GOT3 (cell line): ENCODE measurements around the gene ZNF277.

Source experiments
- DNase-seq: peaks from one replicate; lab custom pipeline; 2025; ENCODE audit warnings: mixed read lengths; lab: John Stamatoyannopoulos, UW

Gene ZNF277

DNA sequence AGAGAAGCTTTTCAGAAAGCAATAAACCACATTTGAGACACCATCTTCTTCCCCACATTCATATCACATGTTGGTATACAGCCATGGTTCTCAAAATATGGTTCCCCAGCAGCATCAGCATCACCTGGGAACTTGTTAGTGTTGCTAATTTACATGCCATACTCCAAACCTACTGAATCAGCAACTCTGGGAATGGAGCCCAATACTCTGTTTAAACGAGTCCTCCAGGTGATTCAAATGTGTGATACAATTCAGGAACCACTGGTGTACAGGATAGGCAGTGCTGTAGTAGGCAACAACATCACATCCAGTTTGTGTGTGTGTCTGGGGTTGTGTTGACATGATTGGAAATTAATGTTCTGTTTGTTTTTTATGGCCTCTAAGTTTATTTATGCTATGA, 47.7 kb downstream of the ZNF277 start:
- DNase-seq = no peak

GRCh38 chr7:112254709-112255387, 48.4 kb downstream of the ZNF277 start:
- no peak for DNase-seq

- DNase-seq = no peak
Measured at GRCh38 chr7:112255388-112255720, 48.9 kb downstream of the ZNF277 start.

DNA sequence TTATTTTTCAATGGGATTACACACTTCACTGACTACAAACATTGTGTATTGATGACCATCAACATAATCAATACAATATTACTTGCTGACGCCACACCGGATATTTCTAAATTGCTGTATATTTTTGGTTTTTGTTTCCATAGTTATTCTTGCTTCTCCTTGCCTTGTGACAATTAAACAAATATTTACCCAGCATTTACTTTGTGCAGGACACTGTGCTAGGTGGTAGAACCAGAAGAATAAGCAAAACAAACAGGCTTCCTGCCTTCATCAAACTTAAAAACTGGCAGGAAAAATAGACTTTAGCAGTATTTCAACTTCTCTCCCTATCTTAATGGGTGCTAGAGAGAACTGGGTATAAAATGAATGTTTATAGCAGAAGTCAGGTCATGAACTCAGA, 50.6 kb downstream of the ZNF277 start:
- no peak for DNase-seq

DNA sequence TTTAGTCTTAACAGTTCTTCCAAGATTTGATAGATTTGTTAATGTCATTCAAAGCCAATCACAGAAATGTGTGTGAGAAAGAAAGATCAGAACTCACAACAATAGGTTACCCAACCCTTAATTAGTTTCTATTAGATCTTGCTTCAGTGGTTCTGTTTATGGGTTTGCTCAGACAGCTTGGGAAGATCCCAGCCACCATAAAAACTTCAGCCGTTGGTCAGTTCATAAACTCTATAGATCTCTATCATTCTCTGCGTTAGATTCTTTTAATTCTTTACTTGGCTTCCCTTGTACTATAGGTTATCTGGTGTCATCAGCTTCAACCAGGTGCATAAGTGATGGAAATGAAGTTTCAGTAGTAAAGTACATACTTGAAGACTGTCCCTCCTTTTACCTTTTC, 54.4 kb downstream of the ZNF277 start:
- DNase-seq = no peak

- no peak for DNase-seq
Measured at GRCh38 chr7:112262036-112262435, 55.5 kb downstream of the ZNF277 start.

GRCh38 chr7:112262855-112263487, 56.5 kb downstream of the ZNF277 start:
- DNase-seq = no peak

DNA sequence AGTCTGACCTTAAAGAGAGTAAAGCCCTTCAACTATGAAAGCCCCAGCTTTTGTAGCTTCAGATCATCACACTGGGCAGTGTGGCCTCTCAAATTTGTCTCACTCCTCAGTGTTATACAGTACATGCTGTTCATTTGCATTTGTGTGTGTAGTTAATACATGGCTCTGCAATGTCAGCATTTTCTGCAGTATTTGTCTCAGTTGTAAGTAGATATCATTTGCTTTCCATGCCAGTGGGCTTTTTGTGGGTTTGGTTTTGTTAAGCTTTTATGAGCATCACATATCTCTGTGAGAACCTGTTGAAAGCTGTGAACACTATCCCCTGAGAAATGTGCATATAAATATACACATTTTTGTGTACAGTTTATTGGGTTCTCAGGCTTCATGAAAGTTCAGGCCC, 57.0 kb downstream of the ZNF277 start:
- no peak for DNase-seq

- DNase-seq = no peak
Measured at GRCh38 chr7:112266141-112266540, 59.6 kb downstream of the ZNF277 start.

GRCh38 chr7:112266595-112267270, 60.2 kb downstream of the ZNF277 start:
- no peak for DNase-seq

GRCh38 chr7:112267944-112268691, 61.6 kb downstream of the ZNF277 start:
- no peak for DNase-seq

DNA sequence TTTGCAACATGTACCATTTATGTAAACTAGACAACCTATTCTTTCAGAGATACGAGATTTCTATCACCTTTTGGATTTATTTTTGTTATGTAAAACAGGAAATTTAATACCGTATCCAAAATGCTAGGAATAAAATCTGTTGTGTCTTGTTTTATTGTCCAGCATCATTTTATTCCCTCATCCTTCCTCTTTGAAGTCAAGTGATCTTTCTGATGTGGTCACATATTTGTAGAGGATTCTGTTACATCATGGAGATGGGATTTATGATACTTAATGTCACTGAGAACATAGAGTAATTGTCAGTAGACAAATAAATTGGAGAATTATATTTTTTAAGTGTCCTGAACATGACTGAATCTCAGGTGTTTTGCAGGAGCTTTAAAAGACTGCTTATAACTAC, 64.7 kb downstream of the ZNF277 start:
- no peak for DNase-seq

- DNase-seq = no peak
Measured at GRCh38 chr7:112272921-112273561, 66.5 kb downstream of the ZNF277 start.

GRCh38 chr7:112279042-112279441, 72.5 kb downstream of the ZNF277 start:
- no peak for DNase-seq

DNA sequence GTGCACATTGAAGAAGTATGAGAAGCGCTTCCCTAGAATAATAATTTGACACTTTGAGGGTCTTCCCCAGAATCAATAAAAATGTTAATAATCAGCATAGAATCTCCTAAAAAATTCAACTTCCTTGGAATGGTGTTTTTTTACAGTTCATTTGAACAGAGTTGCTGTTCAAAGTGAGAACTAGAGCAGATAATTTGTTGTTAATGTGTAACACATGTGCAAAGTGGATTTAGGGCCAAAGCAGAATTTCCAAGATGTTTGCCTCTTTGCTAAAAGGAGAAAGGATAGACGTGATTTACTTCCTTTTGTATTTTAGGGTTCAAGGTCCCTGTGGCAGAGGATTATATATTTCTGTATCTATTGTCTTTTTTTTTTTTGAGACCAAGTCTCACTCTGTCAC, 73.8 kb downstream of the ZNF277 start:
- DNase-seq = no peak

DNA sequence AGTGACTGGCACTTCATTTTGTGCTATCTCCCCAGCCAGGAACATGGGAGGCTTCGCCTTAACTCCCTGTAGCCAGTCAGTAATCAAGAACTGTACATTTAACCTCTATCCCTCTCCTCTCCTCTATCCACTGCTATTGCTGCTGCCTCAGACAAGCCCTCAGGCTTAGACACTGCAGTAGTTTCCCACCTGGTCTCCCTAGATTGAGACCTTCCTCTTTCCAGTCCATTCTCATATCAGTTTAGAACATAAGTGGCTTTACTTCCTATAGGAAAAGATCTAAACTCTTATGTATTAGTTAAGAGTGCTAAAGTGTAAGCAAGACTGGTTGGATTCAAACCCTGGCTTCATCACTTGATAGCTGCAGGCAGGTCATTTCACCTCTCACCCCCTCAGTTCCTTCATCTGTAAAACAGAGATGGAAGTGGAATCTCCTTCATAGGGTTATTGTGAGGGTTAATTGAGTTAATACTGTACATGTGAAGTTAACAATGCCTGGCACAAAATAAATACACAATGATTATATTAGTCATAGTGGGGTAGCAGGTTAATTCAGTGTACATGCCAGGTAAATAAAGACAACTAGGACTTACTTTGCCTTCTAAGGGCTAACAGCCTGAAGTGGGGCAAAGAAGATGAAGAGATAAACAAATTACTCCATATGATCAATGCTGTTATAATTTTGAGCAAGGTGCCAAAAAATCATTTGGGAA, 76.1 kb downstream of the ZNF277 start:
- DNase-seq = no peak

DNA sequence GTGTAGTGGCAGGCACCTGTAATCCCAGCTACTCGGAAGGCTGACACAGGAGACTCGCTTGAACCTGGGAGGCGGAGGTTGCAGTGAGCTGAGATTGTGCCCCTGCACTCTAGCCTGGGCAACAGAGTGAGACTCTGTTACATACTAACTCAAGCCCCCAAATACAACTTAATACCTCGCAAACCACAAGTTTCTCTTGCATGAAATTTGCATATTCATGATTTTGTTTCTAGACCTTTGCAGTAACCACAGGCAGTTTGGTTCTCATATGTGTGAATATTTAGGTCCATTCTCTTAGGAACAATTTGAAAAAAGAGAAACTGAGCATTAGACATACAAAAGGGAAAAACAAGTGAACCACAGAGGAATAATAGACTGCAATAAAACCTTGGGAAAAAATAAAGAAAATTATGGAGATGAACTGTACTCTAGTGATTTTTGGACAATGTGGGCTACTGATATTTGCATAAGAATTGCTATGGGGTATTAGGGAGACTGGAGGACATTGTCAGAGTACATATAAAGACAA, 77.0 kb downstream of the ZNF277 start:
- DNase-seq = no peak

GRCh38 chr7:112286250-112287086, 80.0 kb downstream of the ZNF277 start:
- no peak for DNase-seq

DNA sequence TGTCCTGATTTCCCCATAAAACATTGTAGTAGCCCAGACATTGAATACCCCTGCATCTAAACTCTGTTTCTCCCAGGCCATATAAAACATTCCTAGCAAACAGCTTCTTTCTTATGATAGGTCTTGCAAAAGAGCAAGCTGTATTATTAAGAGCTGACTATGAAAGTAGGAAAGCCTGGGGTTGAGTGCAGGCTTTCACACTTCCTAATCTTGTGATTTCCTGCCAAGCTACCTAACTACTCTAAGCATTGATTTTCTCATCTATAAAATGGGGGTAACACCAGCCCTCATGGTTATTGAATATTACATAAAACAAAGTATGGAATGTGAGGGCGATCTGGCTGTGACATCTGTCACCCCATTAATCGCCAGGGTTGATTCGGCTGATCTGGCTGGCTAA, 81.8 kb downstream of the ZNF277 start:
- no peak for DNase-seq

- DNase-seq = no peak
Measured at GRCh38 chr7:112290065-112290464, 83.6 kb downstream of the ZNF277 start.
